DND-41 (cell line): ENCODE results near the gene LZTFL1.

Source experiments
- EZH2 ChIP-seq: IDR thresholded peaks from 3 replicates; pipeline ENCODE4 v1.6.1; 2012; ENCODE audit warnings: borderline replicate concordance, low read depth, mild to moderate bottlenecking, moderate library complexity, low read length, inconsistent platforms; ENCODE audit not compliant: severe bottlenecking
- TF ChIP-seq, protein P1 (sequence below): IDR thresholded peaks from 2 replicates; pipeline ENCODE4 v1.5.1; 2012; ENCODE audit warnings: borderline replicate concordance, low read length, moderate library complexity, mild to moderate bottlenecking; ENCODE audit not compliant: poor library complexity, severe bottlenecking; ENCODE audit errors: extremely low read depth

DNA sequence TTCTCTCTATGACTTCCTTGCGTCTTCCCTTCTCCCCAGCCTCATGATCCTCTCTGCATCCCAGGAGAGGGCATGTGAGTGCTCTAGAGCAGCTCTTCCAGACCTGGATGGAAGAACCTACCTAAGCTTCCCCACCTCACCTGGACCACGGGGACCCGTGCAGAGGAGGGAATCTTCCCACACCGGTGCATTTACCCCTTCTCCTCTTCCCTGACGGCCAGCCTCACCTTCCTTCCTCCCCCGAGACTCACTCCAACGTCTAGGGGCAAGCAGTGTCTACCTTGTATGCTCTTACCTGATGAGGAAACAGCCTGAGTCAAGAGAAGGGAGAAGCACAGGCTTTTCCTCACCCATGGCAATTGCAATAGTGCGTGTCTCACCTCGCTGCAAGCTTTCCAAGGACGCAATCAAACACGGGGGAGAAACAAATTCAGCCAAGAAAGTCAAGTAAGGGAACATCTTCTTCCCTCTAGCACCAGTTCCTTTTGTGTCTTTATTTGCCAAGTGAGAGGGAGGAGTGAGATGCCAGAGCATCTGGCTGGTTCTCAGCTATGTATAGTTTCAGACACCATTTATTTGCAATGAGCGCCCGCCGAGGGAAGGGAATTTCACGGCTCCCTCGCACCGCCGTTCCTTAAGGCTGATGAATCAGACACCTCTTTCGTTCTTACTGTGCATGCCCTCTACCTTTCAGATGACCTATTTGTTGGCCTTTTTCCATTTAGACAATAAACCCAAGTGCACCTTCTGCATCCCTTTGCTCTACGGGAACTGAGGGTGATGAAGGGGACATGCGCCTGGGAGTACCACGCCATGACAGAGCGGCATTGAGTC, 42.7 kb upstream of the LZTFL1 start:
- TF ChIP-seq, protein P1, sequence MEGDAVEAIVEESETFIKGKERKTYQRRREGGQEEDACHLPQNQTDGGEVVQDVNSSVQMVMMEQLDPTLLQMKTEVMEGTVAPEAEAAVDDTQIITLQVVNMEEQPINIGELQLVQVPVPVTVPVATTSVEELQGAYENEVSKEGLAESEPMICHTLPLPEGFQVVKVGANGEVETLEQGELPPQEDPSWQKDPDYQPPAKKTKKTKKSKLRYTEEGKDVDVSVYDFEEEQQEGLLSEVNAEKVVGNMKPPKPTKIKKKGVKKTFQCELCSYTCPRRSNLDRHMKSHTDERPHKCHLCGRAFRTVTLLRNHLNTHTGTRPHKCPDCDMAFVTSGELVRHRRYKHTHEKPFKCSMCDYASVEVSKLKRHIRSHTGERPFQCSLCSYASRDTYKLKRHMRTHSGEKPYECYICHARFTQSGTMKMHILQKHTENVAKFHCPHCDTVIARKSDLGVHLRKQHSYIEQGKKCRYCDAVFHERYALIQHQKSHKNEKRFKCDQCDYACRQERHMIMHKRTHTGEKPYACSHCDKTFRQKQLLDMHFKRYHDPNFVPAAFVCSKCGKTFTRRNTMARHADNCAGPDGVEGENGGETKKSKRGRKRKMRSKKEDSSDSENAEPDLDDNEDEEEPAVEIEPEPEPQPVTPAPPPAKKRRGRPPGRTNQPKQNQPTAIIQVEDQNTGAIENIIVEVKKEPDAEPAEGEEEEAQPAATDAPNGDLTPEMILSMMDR, result no peak
- TF ChIP-seq EZH2, result no peak
